Smooth muscle cell (in vitro differentiated cells): ENCODE results near the gene PATJ. TPM values are rescaled to one million over a fixed set of nuclear protein-coding genes. Genes with fewer than 3 reads are reported as not detected.

Experiments
- DNase-seq: peaks from one replicate; lab custom pipeline; 2025; ENCODE audit not compliant: unreplicated experiment; lab: John Stamatoyannopoulos, UW
- H2AFZ ChIP-seq: fragments of 200-600 bp; sonication (generic); 2 replicates; pipeline ENCODE4 v1.6.0; 2016; ENCODE audit warnings: antibody characterized with exemption, low read depth, mild to moderate bottlenecking
- H3F3A ChIP-seq: fragments of 200-600 bp; sonication (generic); 2 replicates; pipeline ENCODE4 v1.6.0; 2017; ENCODE audit warnings: antibody characterized with exemption, low read depth
- H3K27ac ChIP-seq: fragments of 200-600 bp; sonication (generic); 2 replicates; pipeline ENCODE4 v1.5.1; 2016; ENCODE audit warnings: low read depth, mild to moderate bottlenecking
- H3K27me3 ChIP-seq: fragments of 200-600 bp; sonication (generic); 2 replicates; pipeline ENCODE4 v1.6.1; 2016; ENCODE audit warnings: low read depth, mild to moderate bottlenecking
- H3K36me3 ChIP-seq: fragments of 200-600 bp; sonication (generic); 2 replicates; pipeline ENCODE4 v1.5.1; 2016; ENCODE audit warnings: low read depth
- H3K4me1 ChIP-seq: fragments of 200-600 bp; sonication (generic); 2 replicates; pipeline ENCODE4 v1.5.1; 2016; ENCODE audit warnings: low read depth
- H3K4me2 ChIP-seq: fragments of 200-600 bp; sonication (generic); 2 replicates; pipeline ENCODE4 v1.6.0; 2016; ENCODE audit warnings: mild to moderate bottlenecking
- H3K4me3 ChIP-seq: fragments of 200-600 bp; sonication (generic); 2 replicates; pipeline ENCODE4 v1.5.1; 2016; ENCODE audit warnings: mild to moderate bottlenecking
- H3K79me2 ChIP-seq: fragments of 200-600 bp; sonication (generic); 2 replicates; pipeline ENCODE4 v1.6.0; 2016; ENCODE audit warnings: low read depth, mild to moderate bottlenecking
- H3K9ac ChIP-seq: fragments of 200-600 bp; sonication (generic); 2 replicates; pipeline ENCODE4 v1.6.0; 2016; ENCODE audit warnings: low read depth
- H3K9me3 ChIP-seq: fragments of 200-600 bp; sonication (generic); replicated peaks from 2 replicates; pipeline ENCODE4 v1.5.1; 2016; ENCODE audit warnings: low read depth
- H4K20me1 ChIP-seq: fragments of 200-600 bp; sonication (generic); 2 replicates; pipeline ENCODE4 v1.6.0; 2016; ENCODE audit warnings: low read depth
- CTCF ChIP-seq: fragments of 200-600 bp; sonication (generic); IDR thresholded peaks from 2 replicates; pipeline ENCODE4 v1.5.1; 2017; ENCODE audit warnings: borderline replicate concordance, mild to moderate bottlenecking, antibody characterized with exemption; ENCODE audit not compliant: insufficient read depth, poor library complexity, severe bottlenecking
- WGBS: methylation state at CpG from one replicate; pipeline ENCODE4 v1.1.7; 2016; ENCODE audit warnings: low lambda C conversion rate; 5-methylcytosine and 5-hydroxymethylcytosine counted together
- polyA plus RNA-seq: library from polyadenylated mRNA; unstranded; fragments of >200 nt; fragmentation: Nextera tagmentation; extraction: Ambion mirVana; gene quantifications from 2 replicates; pipeline ENCODE4 v1.2.1, GENCODE V29; 2016
- total RNA-seq: library from RNA; depleted of rRNA; stranded (reverse); fragments of >200 nt; gene quantifications from 2 replicates; pipeline ENCODE4 v1.2.3, GENCODE V29; 2014

PATJ gene
- total and polyA plus RNA-seq, 2 experiments from 2014 or later, result 3.5 to 12.3 TPM

DNA sequence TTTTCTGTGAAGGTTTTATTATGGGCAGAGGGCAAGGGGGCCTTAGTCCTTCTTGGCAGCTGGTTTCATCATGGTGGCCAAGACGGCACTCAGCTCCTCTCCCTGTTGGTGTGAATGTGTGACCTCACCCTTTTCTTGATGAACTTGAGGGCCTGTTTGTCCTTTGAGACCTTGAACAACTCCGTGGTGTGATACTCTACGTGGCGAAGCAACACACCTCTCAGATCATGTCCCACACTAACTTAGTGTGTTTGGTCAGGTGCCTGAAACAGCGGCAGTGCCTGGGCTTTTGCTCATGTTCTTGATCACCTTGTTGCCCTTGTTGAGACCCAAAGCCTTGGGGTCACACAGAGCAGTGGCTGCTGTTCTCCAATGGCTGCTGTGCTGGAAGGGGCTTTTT, 465.8 kb downstream of the PATJ start:
- Histone ChIP-seq H3K9me3 (no peaks in the 10 kb centered on the region), H4K20me1 (no peaks in the 10 kb centered on the region), H3K4me2 (no peak overlapping the region), H3K79me2 (no peaks in the 10 kb centered on the region), H3K27ac (no peak overlapping the region), H3K4me1 (no peaks in the 10 kb centered on the region), H2AFZ (no peak overlapping the region), H3F3A (no peaks in the 10 kb centered on the region), H3K27me3 (no peaks in the 10 kb centered on the region), H3K36me3 (peaks cover 5% of the 10 kb centered on the region), H3K9ac (no peak overlapping the region), H3K4me3 (no peak overlapping the region)
- DNase-seq, result no peak
- TF ChIP-seq CTCF, result no peak
- WGBS, result 95% methylated on average over 5 of the region's 5 CpGs

DNA sequence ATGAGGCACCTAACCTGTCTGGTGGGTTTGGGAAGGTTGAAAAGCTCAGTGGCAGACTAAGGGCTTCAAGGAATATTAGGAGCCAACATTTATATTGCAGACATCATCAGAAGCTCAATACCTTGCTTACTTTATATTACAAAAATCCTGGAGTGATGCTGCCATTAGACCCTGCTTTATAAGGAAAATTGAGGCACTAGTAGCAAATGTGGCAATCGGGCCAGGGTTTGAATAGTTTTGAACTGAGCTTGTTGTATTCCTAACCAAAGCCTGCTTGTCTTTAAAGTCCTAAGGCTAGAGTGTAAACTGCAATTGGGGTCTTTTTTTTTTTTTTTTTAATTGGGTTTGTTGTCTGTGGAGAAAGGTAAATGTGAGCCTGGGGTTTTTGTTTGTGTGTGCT, 466.7 kb downstream of the PATJ start:
- H3K9ac ChIP-seq, result no peak overlapping the region

DNA sequence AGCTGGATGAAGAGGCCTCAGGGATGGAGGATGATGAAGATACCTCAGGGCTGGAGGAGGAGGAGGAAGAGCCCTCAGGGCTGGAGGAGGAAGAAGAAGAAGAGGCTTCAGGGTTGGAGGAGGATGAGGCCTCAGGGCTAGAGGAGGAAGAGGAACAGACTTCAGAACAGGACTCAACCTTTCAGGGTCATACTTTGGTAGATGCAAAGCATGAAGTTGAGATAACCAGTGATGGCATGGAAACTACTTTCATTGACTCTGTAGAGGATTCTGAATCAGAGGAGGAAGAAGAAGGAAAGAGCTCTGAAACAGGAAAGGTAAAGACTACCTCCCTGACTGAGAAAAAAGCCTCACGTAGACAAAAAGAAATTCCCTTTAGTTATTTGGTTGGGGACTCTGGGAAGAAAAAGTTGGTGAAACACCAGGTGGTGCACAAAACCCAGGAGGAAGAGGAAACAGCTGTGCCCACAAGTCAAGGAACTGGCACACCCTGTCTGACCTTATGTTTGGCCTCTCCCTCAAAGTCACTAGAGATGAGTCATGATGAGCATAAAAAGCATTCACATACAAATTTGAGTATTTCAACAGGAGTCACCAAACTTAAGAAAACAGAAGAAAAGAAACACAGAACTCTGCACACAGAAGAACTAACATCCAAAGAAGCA, 467.8 kb downstream of the PATJ start:
- 95% methylated on average over 1 of the region's 1 CpG for WGBS
- no peaks in the 10 kb centered on the region for H3K79me2 ChIP-seq
- H3K9me3 ChIP-seq, result no peaks in the 10 kb centered on the region
- H3K4me2 ChIP-seq, result no peak overlapping the region
- no peaks in the 10 kb centered on the region for H3K27me3 ChIP-seq
- H3K27ac ChIP-seq, result no peak overlapping the region
- no peak overlapping the region for H2AFZ ChIP-seq
- H3K4me1 ChIP-seq, result no peaks in the 10 kb centered on the region
- H4K20me1 ChIP-seq, result no peaks in the 10 kb centered on the region
- peaks cover 5% of the 10 kb centered on the region for H3K36me3 ChIP-seq
- no peaks in the 10 kb centered on the region for H3F3A ChIP-seq
- no peak for DNase-seq
- H3K9ac ChIP-seq, result no peak overlapping the region
- H3K4me3 ChIP-seq, result no peak overlapping the region
- no peak for TF ChIP-seq CTCF

More for the DNA sequence above, 466.7 kb downstream of the PATJ start:
- no peak overlapping the region for H3K4me3 ChIP-seq
- no peaks in the 10 kb centered on the region for H3K9me3 ChIP-seq
- no peak overlapping the region for H2AFZ ChIP-seq
- no peaks in the 10 kb centered on the region for H3K4me1 ChIP-seq
- no peaks in the 10 kb centered on the region for H3K79me2 ChIP-seq
- 43% methylated on average over 1 of the region's 1 CpG for WGBS
- no peak overlapping the region for H3K4me2 ChIP-seq
- no peak overlapping the region for H3K27ac ChIP-seq
- no peaks in the 10 kb centered on the region for H4K20me1 ChIP-seq
- peaks cover 5% of the 10 kb centered on the region for H3K36me3 ChIP-seq
- H3K27me3 ChIP-seq, result no peaks in the 10 kb centered on the region
- H3F3A ChIP-seq, result no peaks in the 10 kb centered on the region
- DNase-seq, result no peak
- TF ChIP-seq CTCF, result no peak

DNA sequence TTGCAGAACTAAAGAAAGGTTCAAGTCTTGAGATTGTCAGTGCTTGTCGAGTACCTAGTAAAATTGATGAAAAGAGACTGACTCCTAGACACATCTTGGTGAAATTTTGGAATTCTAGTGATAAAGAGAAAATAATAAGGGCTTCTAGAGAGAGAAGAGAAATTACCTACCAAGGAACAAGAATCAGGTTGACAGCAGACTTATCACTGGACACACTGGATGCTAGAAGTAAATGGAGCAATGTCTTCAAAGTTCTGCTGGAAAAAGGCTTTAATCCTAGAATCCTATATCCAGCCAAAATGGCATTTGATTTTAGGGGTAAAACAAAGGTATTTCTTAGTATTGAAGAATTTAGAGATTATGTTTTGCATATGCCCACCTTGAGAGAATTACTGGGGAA, 468.7 kb downstream of the PATJ start:
- Histone ChIP-seq H3F3A (no peaks in the 10 kb centered on the region), H3K27me3 (no peaks in the 10 kb centered on the region), H3K36me3 (peaks cover 5% of the 10 kb centered on the region), H3K4me1 (no peaks in the 10 kb centered on the region), H2AFZ (no peak overlapping the region), H4K20me1 (no peaks in the 10 kb centered on the region), H3K9me3 (no peaks in the 10 kb centered on the region), H3K79me2 (no peaks in the 10 kb centered on the region), H3K27ac (no peak overlapping the region), H3K4me3 (no peak overlapping the region), H3K9ac (no peak overlapping the region), H3K4me2 (no peak overlapping the region)
- TF ChIP-seq CTCF, result no peak
- WGBS, result 93% methylated on average over 1 of the region's 1 CpG
- DNase-seq, result no peak
